Putamen (tissue), 1 donor: ENCODE measurements around the gene GRM4.

Source experiments
- DNase-seq: peaks from one replicate; pipeline ENCODE4 v3.0.0-alpha.2; 2016; ENCODE audit warnings: low spot score

The GRM4 gene

GRCh38 chr6:34106421-34106820 is 39.5 kb downstream of the GRM4 start:
- no peak for DNase-seq

- no peak for DNase-seq
These were observed 41.3 kb downstream of the GRM4 start for GRCh38 chr6:34104628-34105027.

GRCh38 chr6:34104186-34104585 is 41.7 kb downstream of the GRM4 start:
- DNase-seq: no peak

DNA sequence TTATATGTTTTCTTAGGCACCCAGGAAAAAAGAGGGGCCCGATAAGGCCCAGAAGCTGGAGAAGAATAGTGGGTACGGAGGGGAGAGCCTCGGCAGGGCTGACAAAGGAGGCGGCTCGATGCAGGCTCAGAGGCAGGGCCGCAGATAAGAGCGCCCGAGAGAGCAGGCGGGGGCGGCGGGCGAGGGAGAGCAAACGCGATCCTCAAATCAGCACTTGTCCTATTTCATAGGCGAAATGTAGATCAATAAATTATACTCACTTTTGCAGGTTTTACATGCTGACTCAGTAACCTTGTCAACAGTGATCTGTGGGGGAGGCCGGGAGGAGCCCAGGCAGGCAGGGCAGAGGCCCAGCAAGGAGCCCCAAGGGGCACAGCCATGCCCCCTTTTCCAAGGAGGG is 42.6 kb downstream of the GRM4 start:
- no peak for DNase-seq

- DNase-seq: no peak
These were observed 43.2 kb downstream of the GRM4 start for GRCh38 chr6:34102696-34103095.

DNA sequence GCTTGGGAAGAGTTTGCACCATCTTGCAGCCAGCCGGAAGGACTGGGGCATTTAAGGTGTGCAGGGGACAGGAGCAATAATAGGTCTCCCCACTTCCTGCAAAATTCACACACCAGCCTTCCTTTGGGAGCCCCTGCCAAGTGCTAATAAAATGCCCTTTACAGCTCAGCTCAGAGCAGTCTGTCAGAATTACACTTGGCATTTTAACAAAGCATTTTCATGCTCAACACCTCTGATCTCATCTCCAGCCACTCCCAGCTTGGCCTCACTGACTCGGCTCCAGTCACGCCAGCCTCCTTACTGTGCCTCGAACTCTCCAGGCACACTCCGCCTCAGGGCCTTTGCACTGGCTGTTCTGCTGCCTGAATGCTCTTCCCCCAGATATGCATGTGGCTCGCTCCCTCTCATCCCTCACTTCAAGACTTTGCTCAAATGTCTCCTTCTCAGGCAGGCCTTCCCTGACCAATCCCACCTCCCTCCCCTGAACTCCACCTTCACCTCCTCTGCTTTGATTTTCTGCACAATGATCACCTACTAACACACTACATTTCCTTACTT is 43.7 kb downstream of the GRM4 start:
- no peak for DNase-seq

GRCh38 chr6:34100788-34101187 is 45.1 kb downstream of the GRM4 start:
- no peak for DNase-seq

GRCh38 chr6:34099878-34100277 is 46.0 kb downstream of the GRM4 start:
- no peak for DNase-seq

DNA sequence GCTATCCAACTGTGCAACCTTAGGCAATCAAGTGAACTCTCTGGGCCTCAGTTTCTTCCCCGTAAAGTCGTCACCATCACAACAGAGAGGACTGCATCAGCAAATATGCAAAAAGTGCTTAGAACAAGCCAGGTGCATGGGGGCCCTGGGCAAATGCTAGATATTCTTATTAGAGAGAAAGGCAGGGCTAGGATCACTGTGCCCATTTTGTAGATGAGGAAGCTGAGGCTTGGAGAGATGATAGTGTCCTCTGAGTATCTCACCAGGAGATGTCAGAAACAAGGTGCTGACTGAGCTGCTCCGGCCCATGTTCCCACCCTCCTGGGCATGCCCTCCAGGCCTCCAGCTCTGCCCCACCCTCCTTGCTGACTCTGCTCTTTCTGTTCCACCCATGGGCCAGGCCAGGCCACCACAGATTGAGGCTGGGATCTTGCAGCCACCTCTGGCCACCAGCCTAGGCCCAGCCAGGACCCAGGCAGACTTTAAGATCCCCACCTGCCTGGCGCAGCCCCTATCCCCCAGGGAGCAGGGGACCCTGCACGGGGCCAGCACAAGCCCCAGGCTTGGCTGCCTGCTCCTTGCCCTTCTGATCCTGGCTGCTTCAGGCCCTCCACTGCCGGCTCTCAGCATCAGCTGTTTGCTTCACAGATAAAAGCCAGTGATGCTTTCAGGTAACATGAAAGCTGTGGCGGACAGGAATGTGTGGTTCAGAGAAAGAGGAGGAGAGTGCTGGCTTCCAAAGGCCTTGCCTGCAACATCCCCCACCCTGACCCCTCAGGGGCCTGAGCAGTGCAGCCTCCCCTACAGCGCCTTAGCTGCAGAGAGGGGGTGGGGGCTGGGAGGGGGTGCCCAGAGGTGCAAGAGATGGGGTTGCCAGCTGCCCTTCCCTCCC is 47.6 kb downstream of the GRM4 start:
- no peak for DNase-seq

DNA sequence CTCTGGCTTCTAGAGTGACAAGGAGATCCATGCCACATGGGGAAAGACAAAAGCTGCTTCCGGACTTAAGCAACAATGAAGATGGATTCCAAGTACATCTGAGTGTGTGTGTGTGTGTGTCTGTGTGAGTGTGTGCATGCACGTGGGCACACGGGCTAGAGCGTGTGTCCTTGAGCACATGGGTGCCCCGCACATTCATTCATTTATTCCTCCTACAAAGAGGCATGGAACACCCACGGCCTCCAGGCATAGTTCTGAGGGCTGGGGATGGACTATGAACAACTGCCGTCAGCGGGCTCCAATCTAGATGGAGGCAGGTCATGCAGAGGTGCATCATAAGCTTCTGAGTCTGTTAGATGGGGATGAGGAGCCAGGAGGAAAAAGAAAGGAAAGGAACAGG is 49.1 kb downstream of the GRM4 start:
- DNase-seq: no peak

DNA sequence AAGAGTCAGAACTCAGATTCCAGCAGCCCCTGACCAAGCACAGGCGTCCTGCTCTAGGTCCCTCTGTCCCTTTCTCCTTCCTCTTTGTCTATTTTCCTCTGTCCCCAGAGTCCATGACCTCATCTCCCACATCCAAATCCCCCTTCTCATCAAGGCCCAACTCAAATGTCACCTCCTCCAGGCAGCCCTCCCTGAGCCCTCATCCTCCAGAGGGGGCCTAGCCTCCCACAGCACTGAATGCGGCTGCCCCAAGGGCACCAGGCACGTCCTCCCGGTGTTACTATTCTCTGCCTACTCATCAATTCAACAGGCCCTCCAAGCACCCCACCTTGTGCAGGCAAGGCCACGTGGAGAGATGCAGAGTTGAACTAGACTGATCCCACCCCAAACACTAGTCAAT is 49.7 kb downstream of the GRM4 start:
- DNase-seq: no peak

GRCh38 chr6:34095741-34096140 is 50.1 kb downstream of the GRM4 start:
- peak; percentile 60 for DNase-seq

- no peak for DNase-seq
These were observed 50.8 kb downstream of the GRM4 start for GRCh38 chr6:34095136-34095505.

DNA sequence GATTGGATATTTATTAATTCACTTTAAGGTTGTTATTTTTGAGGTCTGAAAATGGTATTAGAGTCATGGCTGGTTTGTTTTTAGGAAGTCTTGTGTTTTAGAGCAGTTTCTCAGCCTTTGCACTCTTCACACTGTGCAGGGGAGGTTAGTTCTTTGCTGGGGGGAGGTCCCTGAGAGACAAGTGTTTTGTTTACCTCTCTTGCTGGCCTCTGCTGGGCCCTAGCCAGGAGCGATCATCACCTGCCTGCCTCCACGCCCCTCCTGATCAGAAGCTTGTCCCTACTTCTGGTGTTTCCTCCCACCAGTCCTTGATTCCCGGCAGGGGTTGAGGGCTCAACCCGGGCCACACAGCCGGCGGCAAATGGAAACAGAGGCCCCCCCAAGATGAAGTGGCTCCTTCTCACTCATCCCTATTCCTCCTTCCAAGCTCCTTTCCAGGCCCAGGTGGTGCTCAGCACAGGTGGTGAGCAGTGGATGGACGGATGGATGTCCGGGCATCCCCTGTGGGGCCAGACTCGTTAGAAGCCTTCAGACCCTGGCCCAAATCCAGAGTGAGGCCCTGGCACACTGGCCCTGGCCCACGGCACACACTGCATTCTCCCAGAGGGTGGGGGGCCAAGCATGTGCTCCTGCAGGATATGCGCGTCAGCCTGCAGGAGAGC is 51.3 kb downstream of the GRM4 start:
- DNase-seq: no peak

DNA sequence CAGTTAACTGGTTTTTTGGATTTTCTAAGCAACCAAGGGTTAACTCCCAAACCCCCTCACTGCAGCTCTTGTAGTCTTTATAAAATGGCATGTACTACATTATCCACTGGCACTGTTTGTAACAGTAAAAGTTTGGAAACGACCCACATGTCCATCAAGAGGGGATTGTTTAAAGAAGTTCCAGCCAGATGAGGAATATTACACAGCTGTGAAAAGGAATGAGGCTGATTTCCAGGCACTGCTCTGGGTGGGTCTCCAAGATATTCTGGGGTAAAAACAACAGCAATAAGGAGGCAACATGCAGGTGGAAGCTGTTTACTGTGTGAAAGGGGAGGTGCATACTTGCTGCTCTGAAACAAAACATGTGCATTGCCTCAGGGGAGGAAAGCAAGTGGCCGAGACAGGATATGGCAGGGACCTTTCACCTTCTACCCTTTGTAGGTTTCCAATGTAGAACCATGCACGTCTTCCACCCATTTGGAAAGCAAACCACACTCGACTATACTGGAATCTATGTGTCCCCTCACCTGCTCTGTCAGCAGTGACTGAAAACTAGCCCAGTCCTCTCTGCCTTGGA is 51.9 kb downstream of the GRM4 start:
- no peak for DNase-seq

DNA sequence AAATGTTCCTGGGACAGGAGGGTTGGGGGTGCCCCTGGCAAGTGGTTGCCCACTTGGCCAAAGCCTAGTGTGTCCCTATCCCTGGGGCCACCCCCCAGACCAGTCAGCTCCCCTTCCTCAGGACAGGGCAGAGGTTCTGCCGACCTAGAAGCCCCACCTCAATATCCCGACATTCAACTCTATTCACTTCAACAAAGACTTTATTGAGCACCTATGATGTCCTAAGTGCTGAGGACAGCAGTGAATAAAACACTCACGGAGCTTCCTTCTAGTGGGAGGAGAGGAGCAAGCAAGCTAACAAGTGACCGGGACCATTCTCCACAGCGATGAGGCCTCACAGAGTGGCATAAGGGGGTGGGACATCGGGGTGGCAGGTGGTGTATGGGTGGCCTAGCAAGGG is 52.7 kb downstream of the GRM4 start:
- DNase-seq: no peak

- DNase-seq: no peak
These were observed 53.3 kb downstream of the GRM4 start for GRCh38 chr6:34092631-34093030.

GRCh38 chr6:34090935-34091334 is 55.0 kb downstream of the GRM4 start:
- DNase-seq: no peak

- no peak for DNase-seq
These were observed 55.4 kb downstream of the GRM4 start for GRCh38 chr6:34090529-34090928.

DNA sequence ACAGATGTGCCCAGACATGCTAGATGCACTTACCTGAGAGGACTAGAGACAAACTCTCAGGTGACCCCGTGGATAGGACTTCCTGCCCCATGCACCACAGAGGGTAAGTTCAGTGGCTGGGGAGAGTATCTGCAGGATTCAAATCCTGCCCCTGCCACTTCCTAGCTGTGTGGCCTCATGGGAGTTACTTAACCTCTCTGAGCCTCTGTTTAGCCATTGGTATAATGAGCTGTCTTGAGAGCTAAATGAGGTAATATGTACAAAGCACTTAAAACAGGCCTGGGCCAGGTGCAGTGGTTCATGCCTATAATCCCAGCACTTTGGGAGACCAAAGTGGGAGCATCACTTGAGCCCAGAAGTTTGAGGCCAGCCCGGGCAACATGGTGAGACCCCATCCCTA is 59.3 kb downstream of the GRM4 start:
- DNase-seq: no peak

DNA sequence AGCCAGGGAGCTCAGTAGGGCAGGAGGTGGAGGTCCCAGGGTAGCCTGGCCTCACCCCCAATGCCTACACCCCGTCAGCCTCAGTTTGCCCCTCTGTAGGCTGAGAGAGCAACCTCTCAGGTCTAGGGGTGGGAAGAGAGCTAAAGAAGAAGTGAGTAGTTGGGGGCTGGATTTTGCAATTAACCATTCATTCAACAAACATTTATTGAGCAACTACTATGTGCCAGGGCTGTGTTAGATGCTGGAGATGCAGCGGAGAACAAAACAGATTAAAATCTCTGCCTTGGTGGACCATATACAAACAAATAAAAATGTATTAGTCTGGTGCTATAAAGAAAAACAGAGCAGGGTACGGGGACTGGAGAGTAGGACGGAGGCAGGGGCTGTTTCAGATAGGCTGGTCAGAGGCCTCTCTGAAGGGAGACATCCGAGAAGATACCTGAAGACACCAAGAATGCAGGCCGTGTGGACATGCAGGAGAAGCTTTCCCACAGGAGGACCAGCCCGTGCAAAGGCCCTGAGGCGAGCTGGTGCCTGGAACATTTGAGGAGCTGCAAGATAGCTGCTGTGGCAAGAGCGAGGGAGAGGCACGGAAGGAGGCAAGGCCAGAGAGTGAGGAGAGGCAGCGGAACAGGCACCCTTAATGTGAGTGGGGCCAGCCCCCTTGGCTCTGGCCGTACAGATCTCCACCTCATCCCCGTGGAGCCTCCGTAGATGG is 60.3 kb downstream of the GRM4 start:
- no peak for DNase-seq

GRCh38 chr6:34084591-34085290 is 61.1 kb downstream of the GRM4 start:
- no peak for DNase-seq
